ENCODE measurements around the gene HOXB7.

GRCh38 chr17:48595278-48595999 lies 15.4 kb downstream of the HOXB7 start:
- TF ChIP-seq POLR2A (IDR thresholded peaks at IDR 0.05), result no peak
- TF ChIP-seq CTCF (IDR thresholded peaks at IDR 0.05), result no peak
